Esophagus squamous epithelium (tissue), 5 donors: Measurements from ENCODE around the gene DNER. TPM values are rescaled to one million over a fixed set of nuclear protein-coding genes. Genes with fewer than 3 reads are reported as not detected.
"Not testable (repeated sequence)": the region's sequence is repeated elsewhere in the genome, so short reads cannot be mapped to it uniquely, and the experiment has no call there.

ENCODE experiments used
- DNase-seq: peaks from one replicate; lab custom pipeline; 2025; lab: John Stamatoyannopoulos, UW
- H3K27ac ChIP-seq, 4 donors: fragments of 200-600 bp; sonication (generic); one replicate each; pipeline ENCODE4 v1.5.1; 2016 to 2019; ENCODE audit warnings: mild to moderate bottlenecking in 1 of 4
- H3K27me3 ChIP-seq, 4 donors: fragments of 200-600 bp; sonication (generic); 1 replicate in 3 of 4; 2 replicates in 1 of 4; pipeline versions ENCODE4 v1.5.1 to v1.6.0; 2017 to 2021; ENCODE audit warnings: antibody characterized with exemption in 1 of 4
- H3K36me3 ChIP-seq, 3 donors: fragments of 200-600 bp; sonication (generic); one replicate each; pipeline ENCODE4 v1.5.1; 2016 to 2019
- H3K4me1 ChIP-seq, 3 donors: fragments of 200-600 bp; sonication (generic); one replicate each; pipeline ENCODE4 v1.5.1; 2017 to 2019
- H3K4me3 ChIP-seq, 4 donors: fragments of 200-600 bp; sonication (generic); 1 replicate in 3 of 4; 2 replicates in 1 of 4; pipeline ENCODE4 v1.5.1; 2016 to 2019; ENCODE audit warnings: mild to moderate bottlenecking in 2 of 4, moderate library complexity in 1 of 4
- H3K9me3 ChIP-seq, 3 donors: fragments of 200-600 bp; sonication (generic); one replicate each; pipeline ENCODE4 v1.5.1; 2016 to 2019
- POLR2A ChIP-seq, 4 donors: fragments of 450-650 bp; IDR thresholded peaks; one replicate each; pipeline ENCODE4 v1.6.1; 2017; ENCODE audit warnings: antibody characterized with exemption in 4 of 4, mild to moderate bottlenecking in 4 of 4, moderate library complexity in 3 of 4
- WGBS, 2 donors: methylation state at CpG; one replicate each; pipeline ENCODE4 v1.1.5; 2018; 5-methylcytosine and 5-hydroxymethylcytosine counted together
- intact Hi-C: fragments of 100-400 bp; cut with DNase I; formaldehyde crosslinking; loops from one replicate; pipeline ENCODE4 v1.15.0; 2022
- total RNA-seq, 4 donors: library from RNA; depleted of rRNA; stranded (reverse); fragments of >200 nt; gene quantifications; one replicate each; pipeline ENCODE4 v1.1.0, GENCODE V29; 2016
- TF ChIP-seq, protein P1 (sequence below), 6 experiments: fragments of 450-650 bp in 4 of 6; fragments of 200-600 bp in 2 of 6; sonication (generic) in 2 of 6; IDR thresholded peaks; one replicate each; pipeline ENCODE4 v1.5.1; 2016 to 2019; ENCODE audit warnings: antibody characterized with exemption in 6 of 6, mild to moderate bottlenecking in 4 of 6, moderate library complexity in 4 of 6
- donor health status: DM: yes; HTN: yes; CAD: no.

The DNER gene
- total RNA-seq, 4 donors from 2014 or later: 0.27 to 2.5 (median 0.91) TPM

DNA sequence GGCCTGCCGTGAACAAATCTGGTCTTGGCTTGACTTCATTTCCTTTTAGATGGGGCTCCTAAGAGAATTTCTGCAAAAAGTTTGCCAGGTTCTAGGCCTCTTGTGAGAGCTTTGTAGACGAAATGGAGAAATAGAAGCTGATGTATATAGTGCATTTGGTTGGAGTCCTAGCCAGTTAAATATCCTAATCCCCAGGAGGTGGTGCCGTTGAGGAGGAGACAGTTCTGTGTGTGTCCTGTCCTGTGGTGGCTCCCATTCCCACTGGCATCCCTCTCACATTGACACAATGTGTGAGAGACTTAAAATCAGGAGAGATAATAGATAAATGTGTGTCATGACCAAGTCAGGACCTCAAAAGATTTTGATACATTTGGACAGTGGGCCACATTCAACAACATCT, 34.6 kb upstream of the DNER start:
- H3K36me3 ChIP-seq: no peaks in the 10 kb centered on the region
- no peaks in the 10 kb centered on the region for H3K9me3 ChIP-seq
- H3K4me3 ChIP-seq: no peak overlapping the region
- TF ChIP-seq POLR2A (IDR thresholded peaks at IDR 0.05): no peak
- TF ChIP-seq, protein P1, sequence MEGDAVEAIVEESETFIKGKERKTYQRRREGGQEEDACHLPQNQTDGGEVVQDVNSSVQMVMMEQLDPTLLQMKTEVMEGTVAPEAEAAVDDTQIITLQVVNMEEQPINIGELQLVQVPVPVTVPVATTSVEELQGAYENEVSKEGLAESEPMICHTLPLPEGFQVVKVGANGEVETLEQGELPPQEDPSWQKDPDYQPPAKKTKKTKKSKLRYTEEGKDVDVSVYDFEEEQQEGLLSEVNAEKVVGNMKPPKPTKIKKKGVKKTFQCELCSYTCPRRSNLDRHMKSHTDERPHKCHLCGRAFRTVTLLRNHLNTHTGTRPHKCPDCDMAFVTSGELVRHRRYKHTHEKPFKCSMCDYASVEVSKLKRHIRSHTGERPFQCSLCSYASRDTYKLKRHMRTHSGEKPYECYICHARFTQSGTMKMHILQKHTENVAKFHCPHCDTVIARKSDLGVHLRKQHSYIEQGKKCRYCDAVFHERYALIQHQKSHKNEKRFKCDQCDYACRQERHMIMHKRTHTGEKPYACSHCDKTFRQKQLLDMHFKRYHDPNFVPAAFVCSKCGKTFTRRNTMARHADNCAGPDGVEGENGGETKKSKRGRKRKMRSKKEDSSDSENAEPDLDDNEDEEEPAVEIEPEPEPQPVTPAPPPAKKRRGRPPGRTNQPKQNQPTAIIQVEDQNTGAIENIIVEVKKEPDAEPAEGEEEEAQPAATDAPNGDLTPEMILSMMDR (IDR thresholded peaks at IDR 0.05): no peak
- 85 to 89% methylated on average over 3 of the region's 3 CpGs for WGBS, 2 donors
- DNase-seq: no peak
- H3K27me3 ChIP-seq: no peaks in the 10 kb centered on the region
- no peaks in the 10 kb centered on the region for H3K4me1 ChIP-seq
- intact Hi-C loops: no loop called here
- H3K27ac ChIP-seq: no peak overlapping the region

DNA sequence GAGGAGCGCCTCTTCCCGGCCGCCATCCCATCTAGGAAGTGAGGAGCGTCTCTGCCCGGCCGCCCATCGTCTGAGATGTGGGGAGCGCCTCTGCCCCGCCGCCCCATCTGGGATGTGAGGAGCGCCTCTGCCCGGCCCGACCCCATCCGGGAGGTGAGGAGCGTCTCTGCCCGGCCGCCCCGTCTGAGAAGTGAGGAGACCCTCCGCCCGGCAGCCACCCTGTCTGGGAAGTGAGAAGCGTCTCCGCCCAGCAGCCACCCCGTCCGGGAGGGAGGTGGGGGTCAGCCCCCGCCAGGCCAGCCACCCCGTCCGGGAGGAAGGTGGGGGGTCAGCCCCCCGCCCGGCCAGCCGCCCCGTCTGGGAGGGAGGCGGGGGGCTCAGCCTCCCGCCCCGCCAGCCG, 28.3 kb upstream of the DNER start:
- H3K36me3 ChIP-seq, intact Hi-C loops, H3K27ac ChIP-seq, H3K9me3 ChIP-seq, H3K4me1 ChIP-seq, H3K4me3 ChIP-seq, H3K27me3 ChIP-seq, DNase-seq: not testable (repeated sequence)
- WGBS, 2 donors: no CpG with 5 or more reads among the region's 35 CpGs

DNA sequence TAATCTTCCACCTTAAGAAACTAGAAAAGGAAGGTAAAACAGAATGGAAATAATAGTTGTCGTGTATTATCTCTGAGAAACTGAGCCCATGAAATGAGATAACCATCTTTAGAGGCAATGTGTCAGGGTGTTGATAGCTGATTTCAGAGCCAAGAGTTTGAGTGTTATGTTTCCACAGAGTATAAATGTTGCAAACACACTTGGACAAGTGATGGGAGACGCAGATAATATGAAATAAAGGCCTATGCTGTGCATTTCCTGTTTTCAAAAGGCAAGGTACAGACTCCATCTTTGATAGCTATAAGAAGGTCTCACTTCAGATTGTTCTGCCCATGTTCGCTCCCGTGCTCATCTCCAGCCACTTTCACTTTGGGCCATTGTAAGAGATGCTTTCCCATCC, 25.9 kb upstream of the DNER start:
- H3K4me3 ChIP-seq: no peak overlapping the region
- intact Hi-C loops: no loop called here
- 78 to 85% methylated on average over 4 of the region's 4 CpGs for WGBS, 2 donors

DNA sequence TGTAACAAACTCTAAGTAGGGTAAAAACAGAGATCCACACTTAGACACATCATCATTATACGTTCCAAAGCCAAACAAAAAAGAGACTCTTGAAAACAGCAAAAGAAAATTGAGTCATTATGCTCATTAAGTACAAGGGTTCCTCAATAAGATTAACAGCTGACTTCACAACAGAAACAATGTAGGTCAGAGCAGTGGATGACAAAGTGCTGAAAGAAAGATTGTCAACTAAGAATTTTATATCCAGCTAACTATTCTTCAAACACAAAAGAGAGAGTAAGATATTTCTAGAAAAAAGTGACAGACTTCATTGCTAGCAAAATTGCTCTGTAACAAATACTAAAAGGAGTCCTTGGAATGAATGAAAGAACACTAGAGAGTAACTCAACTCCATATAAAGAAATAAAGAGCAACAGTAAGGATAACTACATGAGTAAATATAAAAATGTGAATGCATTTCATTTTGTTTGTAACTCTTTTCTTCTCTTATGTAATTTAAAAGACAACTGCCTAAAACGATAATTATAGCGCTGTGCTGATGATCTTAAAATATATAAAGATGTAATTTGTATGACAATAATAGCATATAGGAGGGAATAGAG, 23.8 kb upstream of the DNER start:
- peaks cover 0 to 20% (median 17%) of the 10 kb centered on the region in 3 donors for H3K9me3 ChIP-seq
- H3K36me3 ChIP-seq: no peaks in the 10 kb centered on the region
- no peak overlapping the region for H3K4me3 ChIP-seq
- no peak for DNase-seq
- WGBS, 2 donors: 81% methylated on average over 3 of the region's 3 CpGs
- H3K27ac ChIP-seq: no peak overlapping the region
- H3K27me3 ChIP-seq: no peaks in the 10 kb centered on the region
- H3K4me1 ChIP-seq: no peaks in the 10 kb centered on the region
- intact Hi-C loops: no loop called here
- no peak for TF ChIP-seq POLR2A (IDR thresholded peaks at IDR 0.05)
- TF ChIP-seq, protein P1 (IDR thresholded peaks at IDR 0.05): no peak

More for the DNA sequence above, 25.9 kb upstream of the DNER start:
- no peak for TF ChIP-seq POLR2A (IDR thresholded peaks at IDR 0.05)
- TF ChIP-seq, protein P1 (IDR thresholded peaks at IDR 0.05): no peak
- no peaks in the 10 kb centered on the region for H3K27me3 ChIP-seq
- no peak for DNase-seq
- no peaks in the 10 kb centered on the region for H3K36me3 ChIP-seq
- H3K4me1 ChIP-seq: no peaks in the 10 kb centered on the region
- no peak overlapping the region for H3K27ac ChIP-seq
- peaks cover 0 to 20% (median 17%) of the 10 kb centered on the region in 3 donors for H3K9me3 ChIP-seq

DNA sequence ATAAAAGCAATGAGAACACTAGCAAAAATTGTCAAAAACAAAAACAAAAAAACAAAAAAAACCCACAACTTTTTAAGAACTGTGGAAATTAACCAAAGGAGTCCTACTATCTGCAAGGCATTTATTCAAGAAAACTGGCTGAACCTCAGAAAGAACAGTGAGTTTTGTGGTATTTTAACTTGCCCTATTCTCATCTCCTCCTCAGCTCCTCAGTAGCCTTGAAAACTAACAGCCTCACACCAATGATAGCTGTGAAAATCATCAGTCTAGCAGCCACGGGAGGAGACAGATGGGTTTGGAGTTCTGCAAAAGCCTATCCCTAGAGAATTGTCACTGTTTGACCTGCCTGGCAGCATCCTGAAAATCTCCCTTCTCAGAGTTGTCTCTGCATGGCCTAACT, 20.1 kb upstream of the DNER start:
- Histone ChIP-seq H3K27ac (no peak overlapping the region), H3K4me3 (no peak overlapping the region), H3K36me3 (no peaks in the 10 kb centered on the region), H3K4me1 (no peaks in the 10 kb centered on the region), H3K9me3 (peaks cover 0 to 20% (median 17%) of the 10 kb centered on the region in 3 donors), H3K27me3 (no peaks in the 10 kb centered on the region)
- TF ChIP-seq, protein P1 (IDR thresholded peaks at IDR 0.05): no peak
- TF ChIP-seq POLR2A (IDR thresholded peaks at IDR 0.05): no peak
- intact Hi-C loops: no loop called here
- no peak for DNase-seq
- WGBS, 2 donors: 57 to 71% methylated on average over 1 of the region's 1 CpG
